Prostate gland (tissue), 2 donors: ENCODE results near the gene SLC66A2. TPM values are rescaled to one million over a fixed set of nuclear protein-coding genes. Genes with fewer than 3 reads are reported as not detected.
"Not testable (repeated sequence)": the region's sequence is repeated elsewhere in the genome, so short reads cannot be mapped to it uniquely, and the experiment has no call there.

ENCODE experiments used
- DNase-seq: peaks from one replicate; pipeline ENCODE4 v3.0.0-alpha.2; 2019; ENCODE audit warnings: low spot score
- H3K27ac ChIP-seq, 2 donors: fragments of 200-600 bp; sonication (generic); 2 replicates each; pipeline ENCODE4 v1.5.1; 2017 to 2019
- H3K27me3 ChIP-seq: fragments of 200-600 bp; sonication (generic); replicated peaks from 2 replicates; pipeline ENCODE4 v1.5.1; 2019; ENCODE audit not compliant: insufficient read depth
- H3K36me3 ChIP-seq, 2 donors: fragments of 200-600 bp; sonication (generic); 1 replicate in 1 of 2; 2 replicates in 1 of 2; pipeline versions ENCODE4 v1.5.1 to v1.8.1; 2017 to 2019
- H3K4me1 ChIP-seq: fragments of 200-600 bp; sonication (generic); replicated peaks from 2 replicates; pipeline ENCODE4 v1.5.1; 2019
- H3K4me3 ChIP-seq, 2 donors: fragments of 200-600 bp; sonication (generic); 2 replicates each; pipeline ENCODE4 v1.5.1; 2017 to 2019
- H3K9me3 ChIP-seq: fragments of 200-600 bp; sonication (generic); 2 replicates; pipeline ENCODE4 v1.5.1; 2017
- POLR2A ChIP-seq: fragments of 450-650 bp; IDR thresholded peaks from one replicate; pipeline ENCODE4 v1.6.1; 2016; ENCODE audit warnings: antibody characterized with exemption, mild to moderate bottlenecking
- POLR2AphosphoS5 ChIP-seq: sonication (generic); formaldehyde crosslinking; IDR thresholded peaks from one replicate; pipeline ENCODE4 v1.6.1; 2017; ENCODE audit warnings: antibody characterized with exemption
- WGBS: methylation state at CpG from one replicate; pipeline ENCODE4 v1.1.5; 2018; 5-methylcytosine and 5-hydroxymethylcytosine counted together
- intact Hi-C: fragments of 100-400 bp; cut with DNase I; formaldehyde crosslinking; loops from one replicate; pipeline ENCODE4 v1.14.2; 2022
- total RNA-seq, 2 donors: library from RNA; depleted of rRNA; stranded (reverse); fragments of >200 nt; gene quantifications; one replicate each; pipeline ENCODE4 v1.1.0, GENCODE V29; 2016
- TF ChIP-seq, protein P1 (sequence below), 4 experiments: fragments of 200-600 bp in 2 of 4; fragments of 450-650 bp in 2 of 4; sonication (generic) in 2 of 4; IDR thresholded peaks; 1 replicate in 3 of 4; 2 replicates in 1 of 4; pipeline ENCODE4 v1.5.1; 2016 to 2019; ENCODE audit warnings: antibody characterized with exemption in 4 of 4, mild to moderate bottlenecking in 2 of 4, moderate library complexity in 2 of 4

SLC66A2 gene
- total RNA-seq, 2 donors from 2014 or later = 37.6 to 74.1 TPM

- Histone ChIP-seq H3K27ac (no peak overlapping the region), H3K9me3 (no peaks in the 10 kb centered on the region), H3K4me3 (no peak overlapping the region), H3K36me3 (no peaks in the 10 kb centered on the region), H3K27me3 (no peaks in the 10 kb centered on the region), H3K4me1 (no peaks in the 10 kb centered on the region)
- intact Hi-C loops = no loop called here
- TF ChIP-seq, protein P1, sequence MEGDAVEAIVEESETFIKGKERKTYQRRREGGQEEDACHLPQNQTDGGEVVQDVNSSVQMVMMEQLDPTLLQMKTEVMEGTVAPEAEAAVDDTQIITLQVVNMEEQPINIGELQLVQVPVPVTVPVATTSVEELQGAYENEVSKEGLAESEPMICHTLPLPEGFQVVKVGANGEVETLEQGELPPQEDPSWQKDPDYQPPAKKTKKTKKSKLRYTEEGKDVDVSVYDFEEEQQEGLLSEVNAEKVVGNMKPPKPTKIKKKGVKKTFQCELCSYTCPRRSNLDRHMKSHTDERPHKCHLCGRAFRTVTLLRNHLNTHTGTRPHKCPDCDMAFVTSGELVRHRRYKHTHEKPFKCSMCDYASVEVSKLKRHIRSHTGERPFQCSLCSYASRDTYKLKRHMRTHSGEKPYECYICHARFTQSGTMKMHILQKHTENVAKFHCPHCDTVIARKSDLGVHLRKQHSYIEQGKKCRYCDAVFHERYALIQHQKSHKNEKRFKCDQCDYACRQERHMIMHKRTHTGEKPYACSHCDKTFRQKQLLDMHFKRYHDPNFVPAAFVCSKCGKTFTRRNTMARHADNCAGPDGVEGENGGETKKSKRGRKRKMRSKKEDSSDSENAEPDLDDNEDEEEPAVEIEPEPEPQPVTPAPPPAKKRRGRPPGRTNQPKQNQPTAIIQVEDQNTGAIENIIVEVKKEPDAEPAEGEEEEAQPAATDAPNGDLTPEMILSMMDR (IDR thresholded peaks at IDR 0.05) = no peak
- no peak for TF ChIP-seq POLR2A
- TF ChIP-seq POLR2AphosphoS5 = no peak
- WGBS = 91% methylated on average over 20 of the region's 20 CpGs
- DNase-seq = no peak
Measured at GRCh38 chr18:79866889-79867574, 84.4 kb downstream of the SLC66A2 start.

DNA sequence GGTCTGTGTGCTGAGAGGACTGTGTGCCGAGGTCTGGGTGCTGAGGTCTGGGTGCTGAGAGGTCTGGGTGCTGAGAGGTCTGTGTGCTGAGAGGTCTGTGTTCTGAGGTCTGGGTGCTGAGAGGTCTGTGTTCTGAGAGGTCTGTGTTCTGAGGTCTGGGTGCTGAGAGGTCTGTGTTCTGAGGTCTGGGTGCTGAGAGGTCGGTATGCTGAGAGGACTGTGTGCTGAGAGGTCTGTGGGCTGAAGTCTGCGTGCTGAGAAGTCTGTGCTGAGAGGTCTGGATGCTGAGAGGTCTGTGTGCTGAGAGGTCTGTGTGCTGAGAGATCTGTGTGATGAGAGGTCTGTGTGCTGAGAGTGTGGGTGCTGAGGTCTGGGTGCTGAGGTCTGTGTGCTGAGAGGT lies 85.5 kb downstream of the SLC66A2 start:
- H3K4me1 ChIP-seq, H3K9me3 ChIP-seq, H3K4me3 ChIP-seq, intact Hi-C loops, DNase-seq, H3K27me3 ChIP-seq, H3K36me3 ChIP-seq, H3K27ac ChIP-seq: not testable (repeated sequence)
- WGBS = 68% methylated on average over 3 of the region's 3 CpGs

DNA sequence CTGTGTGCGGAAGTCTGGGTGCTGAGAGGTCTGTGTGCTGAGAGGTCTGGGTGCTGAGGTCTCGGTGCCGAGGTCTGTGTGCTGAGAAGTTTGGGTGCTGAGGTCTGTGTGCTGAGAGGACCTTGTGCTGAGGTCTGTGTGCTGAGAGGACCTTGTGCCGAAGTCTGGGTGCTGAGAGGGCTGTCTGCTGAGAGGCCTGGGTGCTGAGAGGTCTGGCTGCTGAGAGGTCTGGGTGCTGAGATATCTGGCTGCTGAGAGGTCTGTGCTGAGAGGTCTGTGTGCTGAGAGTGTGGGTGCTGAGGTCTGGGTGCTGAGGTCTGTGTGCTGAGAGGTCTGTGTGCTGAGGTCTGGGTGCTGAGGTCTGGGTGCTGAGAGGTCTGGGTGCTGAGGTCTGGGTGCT lies 86.5 kb downstream of the SLC66A2 start:
- H3K36me3 ChIP-seq, intact Hi-C loops, H3K4me1 ChIP-seq, H3K9me3 ChIP-seq, H3K27me3 ChIP-seq, DNase-seq, H3K4me3 ChIP-seq, H3K27ac ChIP-seq: not testable (repeated sequence)
- WGBS = 93% methylated on average over 4 of the region's 4 CpGs

DNA sequence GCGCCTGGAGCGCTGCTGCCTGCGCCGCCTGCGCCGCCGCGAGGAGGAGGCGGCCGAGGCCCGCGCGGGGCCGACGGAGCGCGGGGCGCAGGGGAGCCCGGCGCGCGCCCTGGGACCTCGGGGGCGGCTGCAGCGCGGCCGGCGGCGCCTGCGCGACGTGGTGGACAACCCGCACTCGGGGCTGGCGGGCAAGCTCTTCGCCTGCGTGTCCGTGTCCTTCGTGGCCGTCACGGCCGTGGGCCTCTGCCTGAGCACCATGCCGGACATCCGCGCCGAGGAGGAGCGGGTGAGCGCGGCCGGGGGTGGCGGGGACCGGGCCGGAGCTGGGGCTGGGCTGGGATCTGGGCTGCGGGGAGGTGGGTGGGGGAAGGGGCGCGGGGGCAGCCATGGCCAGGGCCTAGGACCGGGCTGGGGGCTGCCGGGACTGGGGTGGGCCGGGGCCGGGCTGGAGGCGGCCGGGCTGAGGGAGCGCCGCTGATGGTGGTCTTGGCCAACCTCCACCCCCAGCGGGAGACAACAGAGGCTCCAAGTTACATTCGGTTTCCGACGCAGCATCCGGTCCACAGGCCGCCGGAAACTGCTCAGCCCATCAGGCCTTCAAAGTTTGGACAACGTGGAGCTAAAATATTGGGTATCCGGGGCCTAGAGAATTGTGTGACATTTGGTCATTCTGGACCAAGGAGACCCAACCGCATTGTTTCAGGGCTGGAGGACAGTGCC lies 87.3 kb downstream of the SLC66A2 start:
- Histone ChIP-seq H3K4me3 (no peak overlapping the region), H3K4me1 (no peaks in the 10 kb centered on the region), H3K36me3 (no peaks in the 10 kb centered on the region), H3K27me3 (no peaks in the 10 kb centered on the region), H3K27ac (no peak overlapping the region), H3K9me3 (no peaks in the 10 kb centered on the region)
- TF ChIP-seq POLR2A (no peak), POLR2AphosphoS5 (no peak)
- TF ChIP-seq, protein P1 (IDR thresholded peaks at IDR 0.05) = no peak
- 80% methylated on average over 58 of the region's 74 CpGs for WGBS
- DNase-seq = no peak
- intact Hi-C loops = no loop called here

DNA sequence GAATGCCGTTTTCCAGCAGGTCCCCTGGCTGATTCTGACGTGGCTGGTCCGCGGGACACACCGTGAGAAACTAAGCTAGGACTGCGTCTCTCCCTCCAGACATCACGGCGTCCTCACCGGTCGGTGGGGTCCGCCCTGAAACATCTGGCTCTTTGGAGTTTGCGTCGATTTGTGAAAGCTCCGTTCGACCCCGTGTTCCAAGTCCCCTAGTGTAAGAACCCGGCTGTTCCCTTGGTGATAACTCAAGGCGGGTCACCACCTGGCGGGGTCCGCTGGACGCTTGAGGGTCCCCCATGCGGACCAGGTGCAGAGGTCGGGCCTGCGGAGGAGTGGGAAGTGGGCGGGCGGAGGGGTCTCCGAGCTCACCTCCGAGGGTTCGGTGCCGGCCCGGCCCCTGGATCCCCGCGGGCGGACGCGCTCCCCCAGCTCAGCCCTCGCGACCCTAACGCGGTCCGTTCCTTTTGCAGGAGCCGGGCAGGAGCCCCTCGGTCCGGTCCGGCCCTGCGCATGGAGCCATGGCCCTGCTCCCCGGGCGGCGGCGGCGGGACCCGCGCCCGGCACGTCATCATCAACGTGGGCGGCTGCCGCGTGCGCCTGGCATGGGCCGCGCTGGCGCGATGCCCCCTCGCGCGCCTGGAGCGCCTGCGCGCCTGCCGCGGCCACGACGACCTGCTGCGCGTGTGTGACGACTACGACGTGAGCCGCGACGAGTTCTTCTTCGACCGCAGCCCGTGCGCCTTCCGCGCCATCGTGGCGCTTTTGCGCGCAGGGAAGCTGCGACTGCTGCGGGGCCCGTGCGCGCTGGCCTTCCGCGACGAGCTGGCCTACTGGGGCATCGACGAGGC lies 88.1 kb downstream of the SLC66A2 start:
- H3K27me3 ChIP-seq = no peaks in the 10 kb centered on the region
- H3K9me3 ChIP-seq = no peaks in the 10 kb centered on the region
- H3K27ac ChIP-seq = no peak overlapping the region
- DNase-seq = no peak
- H3K36me3 ChIP-seq = no peaks in the 10 kb centered on the region
- WGBS = 81% methylated on average over 75 of the region's 102 CpGs
- TF ChIP-seq, protein P1 (IDR thresholded peaks at IDR 0.05) = no peak
- TF ChIP-seq POLR2A = no peak
- no peak for TF ChIP-seq POLR2AphosphoS5
- H3K4me1 ChIP-seq = no peaks in the 10 kb centered on the region
- intact Hi-C loops = no loop called here
- H3K4me3 ChIP-seq = no peak overlapping the region
